Liver (tissue), 9 donors: ENCODE data around the gene CACNA1I. TPM values are rescaled to one million over a fixed set of nuclear protein-coding genes. Genes with fewer than 3 reads are reported as not detected.
A peak's percentile ranks its signal among the peaks of the same experiment; 100 is the strongest.

ENCODE experiments used
- DNase-seq: peaks from one replicate; pipeline ENCODE4 v3.0.0-alpha.2; 2017; ENCODE audit warnings: low spot score
- H3K27ac ChIP-seq, 2 donors: one replicate each; pipeline ENCODE4 v1.7.0; 2013; ENCODE audit warnings: inconsistent platforms in 2 of 2, low read length in 2 of 2, control low read depth in 1 of 2, low read depth in 1 of 2, mild to moderate bottlenecking in 1 of 2
- H3K27me3 ChIP-seq, 4 donors: one replicate each; pipeline versions ENCODE4 v1.6.1 to v1.7.0; 2013; ENCODE audit warnings: low read length in 3 of 4, inconsistent platforms in 1 of 4, mild to moderate bottlenecking in 1 of 4, moderate library complexity in 1 of 4; ENCODE audit not compliant: control insufficient read depth in 4 of 4, insufficient read depth in 4 of 4
- H3K36me3 ChIP-seq, 4 donors: one replicate each; pipeline versions ENCODE4 v1.6.1 to v1.7.0; 2013; ENCODE audit warnings: low read length in 3 of 4, mild to moderate bottlenecking in 3 of 4, low read depth in 1 of 4, moderate library complexity in 1 of 4; ENCODE audit not compliant: control insufficient read depth in 4 of 4, insufficient read depth in 3 of 4
- H3K4me1 ChIP-seq, 4 donors: one replicate each; pipeline versions ENCODE4 v1.6.1 to v1.7.0; 2013; ENCODE audit warnings: low read length in 3 of 4, mild to moderate bottlenecking in 3 of 4, moderate library complexity in 1 of 4; ENCODE audit not compliant: control insufficient read depth in 4 of 4, insufficient read depth in 4 of 4
- H3K4me3 ChIP-seq, 3 donors: one replicate each; pipeline versions ENCODE4 v1.6.1 to v1.7.0; 2013; ENCODE audit warnings: low read length in 3 of 3, control low read depth in 1 of 3, low read depth in 1 of 3, mild to moderate bottlenecking in 1 of 3
- H3K9ac ChIP-seq, 2 donors: one replicate each; pipeline ENCODE4 v1.7.0; 2013; ENCODE audit warnings: low read length in 2 of 2, mild to moderate bottlenecking in 2 of 2, moderate library complexity in 2 of 2, control low read depth in 1 of 2, low read depth in 1 of 2
- H3K9me3 ChIP-seq, 4 donors: one replicate each; pipeline versions ENCODE4 v1.6.1 to v1.7.0; 2013; ENCODE audit warnings: low read length in 3 of 4; ENCODE audit not compliant: control insufficient read depth in 4 of 4
- EGR1 ChIP-seq, 2 donors: IDR thresholded peaks; 2 replicates each; pipeline ENCODE4 v1.6.1; 2016 to 2018; ENCODE audit warnings: antibody characterized with exemption in 2 of 2, low read depth in 2 of 2
- FOXA1 ChIP-seq: IDR thresholded peaks from 2 replicates; pipeline ENCODE4 v1.6.1; 2016; ENCODE audit warnings: antibody characterized with exemption
- FOXA2 ChIP-seq: IDR thresholded peaks from 2 replicates; pipeline ENCODE4 v1.6.1; 2016; ENCODE audit warnings: antibody characterized with exemption
- GABPA ChIP-seq, 2 donors: IDR thresholded peaks in 1 of 2; conservative IDR thresholded peaks in 1 of 2; 2 replicates each; pipeline ENCODE4 v1.6.1; 2016; ENCODE audit warnings: antibody characterized with exemption in 2 of 2, mild to moderate bottlenecking in 1 of 2, moderate library complexity in 1 of 2
- HNF4A ChIP-seq, 2 donors: conservative IDR thresholded peaks; 2 replicates each; pipeline ENCODE4 v1.6.1; 2016; ENCODE audit warnings: antibody characterized with exemption in 2 of 2, mild to moderate bottlenecking in 2 of 2
- HNF4G ChIP-seq: IDR thresholded peaks from 2 replicates; pipeline ENCODE4 v1.6.1; 2016; ENCODE audit warnings: antibody characterized with exemption
- JUND ChIP-seq, 2 donors: IDR thresholded peaks; 2 replicates each; pipeline ENCODE4 v1.6.1; 2016; ENCODE audit warnings: antibody characterized with exemption in 2 of 2
- NR2F2 ChIP-seq: IDR thresholded peaks from 2 replicates; pipeline ENCODE4 v1.6.1; 2016; ENCODE audit warnings: antibody characterized with exemption
- RAD21 ChIP-seq, 2 donors: IDR thresholded peaks; 2 replicates each; pipeline ENCODE4 v1.6.1; 2016; ENCODE audit warnings: antibody characterized with exemption in 2 of 2, mild to moderate bottlenecking in 2 of 2
- RXRA ChIP-seq, 2 donors: IDR thresholded peaks; 2 replicates each; pipeline ENCODE4 v1.6.1; 2017 to 2018; ENCODE audit warnings: antibody characterized with exemption in 2 of 2, mild to moderate bottlenecking in 1 of 2
- SP1 ChIP-seq: IDR thresholded peaks from 2 replicates; pipeline ENCODE4 v1.6.1; 2018; ENCODE audit warnings: antibody characterized with exemption, mild to moderate bottlenecking
- TAF1 ChIP-seq: conservative IDR thresholded peaks from 2 replicates; pipeline ENCODE4 v1.6.1; 2016; ENCODE audit warnings: antibody characterized with exemption, mild to moderate bottlenecking
- YY1 ChIP-seq: IDR thresholded peaks from 2 replicates; pipeline ENCODE4 v1.6.1; 2016; ENCODE audit warnings: antibody characterized with exemption, mild to moderate bottlenecking
- WGBS: extraction: QIAGEN DNeasy Blood & Tissue Kit; methylation state at CpG from one replicate; pipeline ENCODE4 v1.1.7; 2013; 5-methylcytosine and 5-hydroxymethylcytosine counted together
- polyA plus RNA-seq, 2 donors: library from polyadenylated mRNA; stranded (reverse) in 1 of 2; unstranded in 1 of 2; fragments of 200-250 nt in 1 of 2; fragments of >200 nt in 1 of 2; fragmentation: Nextera tagmentation in 1 of 2; extraction: Ambion mirVana in 1 of 2; gene quantifications; one replicate each; pipeline versions ENCODE4 v1.2.1 to v1.2.3, GENCODE V29; 2013 to 2015
- total RNA-seq, 2 donors: library from RNA; depleted of rRNA; stranded (reverse); fragments of >200 nt; gene quantifications; one replicate each; pipeline ENCODE4 v1.2.3, GENCODE V29; 2014
- TF ChIP-seq, protein P1 (sequence below): IDR thresholded peaks from 2 replicates; pipeline ENCODE4 v1.6.1; 2016; ENCODE audit warnings: antibody characterized with exemption, mild to moderate bottlenecking
- TF ChIP-seq, protein P2 (sequence below): fragments of 150-350 bp; IDR thresholded peaks from 2 replicates; pipeline ENCODE4 v1.5.1; 2017; ENCODE audit warnings: improper control_type of control experiment, low read depth, low read length; ENCODE audit not compliant: missing input control
- TF ChIP-seq, protein P3 (sequence below): IDR thresholded peaks from 2 replicates; pipeline ENCODE4 v1.6.1; 2016; ENCODE audit warnings: antibody characterized with exemption
- TF ChIP-seq, protein P4 (sequence below): IDR thresholded peaks from 2 replicates; pipeline ENCODE4 v1.6.1; 2016; ENCODE audit warnings: antibody characterized with exemption
- TF ChIP-seq, protein P5 (sequence below): IDR thresholded peaks from 2 replicates; pipeline ENCODE4 v1.6.1; 2016; ENCODE audit warnings: antibody characterized with exemption
- donor health status: healthy.
- donor health status: healthy.
- donor health status: healthy.
- donor health status: healthy.
- donor health status: healthy.

The CACNA1I gene
- total and polyA plus RNA-seq, 4 donors: under 0.01 to 0.14 (median 0.01) TPM; not detected in 1

DNA sequence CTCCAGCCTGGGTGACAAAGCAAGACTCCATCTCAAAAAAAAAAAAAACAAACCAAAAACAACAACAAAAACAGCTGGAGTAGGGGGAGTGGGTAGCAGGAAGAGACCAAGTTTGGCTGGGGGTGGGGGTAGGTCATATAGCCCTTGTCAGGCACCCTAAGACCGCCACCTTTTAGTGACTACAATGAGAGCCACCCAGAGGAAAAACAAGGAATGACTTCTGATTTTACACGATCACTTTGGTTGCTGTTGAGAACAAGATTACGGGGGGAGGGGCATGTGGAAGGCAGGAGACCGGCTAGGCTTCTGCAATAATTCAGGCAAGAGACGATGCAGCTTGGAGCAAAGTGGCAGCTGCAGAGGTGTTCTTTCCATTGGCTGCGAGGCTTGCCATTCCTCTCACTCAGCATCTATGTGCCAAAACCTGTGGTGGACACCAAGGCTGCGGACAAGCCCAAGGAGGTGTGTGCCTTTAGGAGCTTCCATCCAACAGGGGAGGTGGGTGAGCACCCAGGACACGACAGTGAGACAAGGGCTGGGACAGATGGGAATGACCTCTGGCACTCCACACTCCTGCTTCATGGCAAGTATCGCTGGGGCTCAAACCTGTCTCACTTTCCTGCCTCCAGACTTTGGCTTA lies 39.7 kb upstream of the CACNA1I start:
- no peak overlapping the region for H3K27ac ChIP-seq

DNA sequence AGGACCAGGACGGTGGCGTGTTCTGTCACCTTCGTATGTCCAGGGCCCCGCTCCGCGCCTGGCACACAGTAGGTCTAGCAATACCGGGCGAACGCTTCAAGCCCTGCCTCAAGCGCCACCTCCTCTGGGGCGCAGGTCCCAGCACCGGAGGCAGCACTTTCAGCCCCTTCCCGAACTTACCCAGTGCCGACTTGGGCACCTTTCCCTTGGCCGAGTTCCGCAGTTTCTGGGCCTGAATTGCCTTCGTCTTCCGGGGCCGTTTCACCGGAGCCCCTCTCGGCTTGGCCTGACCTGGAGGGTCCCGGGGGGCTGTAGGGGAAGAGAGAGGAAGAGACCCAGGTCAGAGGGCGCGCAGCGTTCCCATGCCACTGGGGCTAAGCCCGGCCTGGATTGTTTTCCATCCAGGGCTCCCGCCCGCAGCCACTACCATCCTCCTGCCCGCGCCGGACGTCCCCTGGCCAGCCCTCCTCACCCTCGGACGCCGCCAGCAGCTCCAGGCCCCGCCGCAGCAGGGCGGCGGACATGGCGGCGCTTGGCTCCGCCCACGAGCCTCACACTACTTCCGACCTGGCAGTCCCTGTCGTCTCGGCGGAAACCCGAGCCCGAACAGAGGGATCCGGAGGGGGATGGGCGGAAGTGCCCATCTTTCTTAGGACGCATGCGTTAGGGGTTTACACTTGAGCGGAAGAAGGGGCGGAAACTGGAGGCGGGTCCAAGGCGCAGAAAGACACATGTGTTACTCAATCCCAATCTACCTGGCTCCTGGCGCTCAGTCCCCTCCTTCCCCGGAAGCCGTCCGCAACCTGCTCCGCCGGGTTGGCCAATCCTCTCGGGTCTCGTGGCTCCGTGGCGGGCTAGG lies 38.1 kb upstream of the CACNA1I start, which contains the start of gene RPS19BP1:
Gene RPS19BP1 (minus strand): TSS at position 534 of the 859 bp plus-strand sequence. CDS start 10 bp downstream, at position 524.
- under 1% methylated on average over 67 of the region's 67 CpGs for WGBS
- Histone ChIP-seq H3K9ac (peak within 1 kb of the TSS; percentile 79 to 85), H3K36me3 (peaks cover 0 to 6% (median 4%) of the 10 kb centered on the region in 4 donors), H3K27ac (peak within 1 kb of the TSS; percentile 83), H3K9me3 (no peaks in the 10 kb centered on the region), H3K4me1 (peaks cover 21 to 55% (median 47%) of the 10 kb centered on the region in 4 donors), H3K4me3 (peak within 1 kb of the TSS; percentile 74 to 83 (median 82)), H3K27me3 (no peaks in the 10 kb centered on the region)
- DNase-seq: peak; percentile 98
- TF ChIP-seq HNF4A (conservative IDR thresholded peaks at IDR 0.05) (peak; percentile 59 to 83), GABPA (IDR thresholded peaks at IDR 0.05 in 1 of 2, conservative IDR thresholded peaks at IDR 0.05 in 1 of 2) (peak; percentile 88 to 98), RXRA (IDR thresholded peaks at IDR 0.05) (peak; percentile 60 to 74), EGR1 (IDR thresholded peaks at IDR 0.05; ENCODE audit: low read depth in 2 of 2) (peak; percentile 95), RAD21 (IDR thresholded peaks at IDR 0.05) (peak; percentile 30 to 48), HNF4G (peak; percentile 25), FOXA1 (no peak), SP1 (peak; percentile 87), FOXA2 (peak; percentile 57), YY1 (peak; percentile 97), NR2F2 (peak; percentile 14), JUND (IDR thresholded peaks at IDR 0.05) (peak; percentile 68 to 84), TAF1 (no peak)
- TF ChIP-seq, protein P1, sequence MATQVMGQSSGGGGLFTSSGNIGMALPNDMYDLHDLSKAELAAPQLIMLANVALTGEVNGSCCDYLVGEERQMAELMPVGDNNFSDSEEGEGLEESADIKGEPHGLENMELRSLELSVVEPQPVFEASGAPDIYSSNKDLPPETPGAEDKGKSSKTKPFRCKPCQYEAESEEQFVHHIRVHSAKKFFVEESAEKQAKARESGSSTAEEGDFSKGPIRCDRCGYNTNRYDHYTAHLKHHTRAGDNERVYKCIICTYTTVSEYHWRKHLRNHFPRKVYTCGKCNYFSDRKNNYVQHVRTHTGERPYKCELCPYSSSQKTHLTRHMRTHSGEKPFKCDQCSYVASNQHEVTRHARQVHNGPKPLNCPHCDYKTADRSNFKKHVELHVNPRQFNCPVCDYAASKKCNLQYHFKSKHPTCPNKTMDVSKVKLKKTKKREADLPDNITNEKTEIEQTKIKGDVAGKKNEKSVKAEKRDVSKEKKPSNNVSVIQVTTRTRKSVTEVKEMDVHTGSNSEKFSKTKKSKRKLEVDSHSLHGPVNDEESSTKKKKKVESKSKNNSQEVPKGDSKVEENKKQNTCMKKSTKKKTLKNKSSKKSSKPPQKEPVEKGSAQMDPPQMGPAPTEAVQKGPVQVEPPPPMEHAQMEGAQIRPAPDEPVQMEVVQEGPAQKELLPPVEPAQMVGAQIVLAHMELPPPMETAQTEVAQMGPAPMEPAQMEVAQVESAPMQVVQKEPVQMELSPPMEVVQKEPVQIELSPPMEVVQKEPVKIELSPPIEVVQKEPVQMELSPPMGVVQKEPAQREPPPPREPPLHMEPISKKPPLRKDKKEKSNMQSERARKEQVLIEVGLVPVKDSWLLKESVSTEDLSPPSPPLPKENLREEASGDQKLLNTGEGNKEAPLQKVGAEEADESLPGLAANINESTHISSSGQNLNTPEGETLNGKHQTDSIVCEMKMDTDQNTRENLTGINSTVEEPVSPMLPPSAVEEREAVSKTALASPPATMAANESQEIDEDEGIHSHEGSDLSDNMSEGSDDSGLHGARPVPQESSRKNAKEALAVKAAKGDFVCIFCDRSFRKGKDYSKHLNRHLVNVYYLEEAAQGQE: peak; percentile 91
- TF ChIP-seq, protein P2, sequence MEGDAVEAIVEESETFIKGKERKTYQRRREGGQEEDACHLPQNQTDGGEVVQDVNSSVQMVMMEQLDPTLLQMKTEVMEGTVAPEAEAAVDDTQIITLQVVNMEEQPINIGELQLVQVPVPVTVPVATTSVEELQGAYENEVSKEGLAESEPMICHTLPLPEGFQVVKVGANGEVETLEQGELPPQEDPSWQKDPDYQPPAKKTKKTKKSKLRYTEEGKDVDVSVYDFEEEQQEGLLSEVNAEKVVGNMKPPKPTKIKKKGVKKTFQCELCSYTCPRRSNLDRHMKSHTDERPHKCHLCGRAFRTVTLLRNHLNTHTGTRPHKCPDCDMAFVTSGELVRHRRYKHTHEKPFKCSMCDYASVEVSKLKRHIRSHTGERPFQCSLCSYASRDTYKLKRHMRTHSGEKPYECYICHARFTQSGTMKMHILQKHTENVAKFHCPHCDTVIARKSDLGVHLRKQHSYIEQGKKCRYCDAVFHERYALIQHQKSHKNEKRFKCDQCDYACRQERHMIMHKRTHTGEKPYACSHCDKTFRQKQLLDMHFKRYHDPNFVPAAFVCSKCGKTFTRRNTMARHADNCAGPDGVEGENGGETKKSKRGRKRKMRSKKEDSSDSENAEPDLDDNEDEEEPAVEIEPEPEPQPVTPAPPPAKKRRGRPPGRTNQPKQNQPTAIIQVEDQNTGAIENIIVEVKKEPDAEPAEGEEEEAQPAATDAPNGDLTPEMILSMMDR: no peak
- TF ChIP-seq, protein P3, sequence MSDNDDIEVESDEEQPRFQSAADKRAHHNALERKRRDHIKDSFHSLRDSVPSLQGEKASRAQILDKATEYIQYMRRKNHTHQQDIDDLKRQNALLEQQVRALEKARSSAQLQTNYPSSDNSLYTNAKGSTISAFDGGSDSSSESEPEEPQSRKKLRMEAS: peak; percentile 99
- TF ChIP-seq, protein P4, sequence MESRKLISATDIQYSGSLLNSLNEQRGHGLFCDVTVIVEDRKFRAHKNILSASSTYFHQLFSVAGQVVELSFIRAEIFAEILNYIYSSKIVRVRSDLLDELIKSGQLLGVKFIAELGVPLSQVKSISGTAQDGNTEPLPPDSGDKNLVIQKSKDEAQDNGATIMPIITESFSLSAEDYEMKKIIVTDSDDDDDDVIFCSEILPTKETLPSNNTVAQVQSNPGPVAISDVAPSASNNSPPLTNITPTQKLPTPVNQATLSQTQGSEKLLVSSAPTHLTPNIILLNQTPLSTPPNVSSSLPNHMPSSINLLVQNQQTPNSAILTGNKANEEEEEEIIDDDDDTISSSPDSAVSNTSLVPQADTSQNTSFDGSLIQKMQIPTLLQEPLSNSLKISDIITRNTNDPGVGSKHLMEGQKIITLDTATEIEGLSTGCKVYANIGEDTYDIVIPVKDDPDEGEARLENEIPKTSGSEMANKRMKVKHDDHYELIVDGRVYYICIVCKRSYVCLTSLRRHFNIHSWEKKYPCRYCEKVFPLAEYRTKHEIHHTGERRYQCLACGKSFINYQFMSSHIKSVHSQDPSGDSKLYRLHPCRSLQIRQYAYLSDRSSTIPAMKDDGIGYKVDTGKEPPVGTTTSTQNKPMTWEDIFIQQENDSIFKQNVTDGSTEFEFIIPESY: no peak
- TF ChIP-seq, protein P5, sequence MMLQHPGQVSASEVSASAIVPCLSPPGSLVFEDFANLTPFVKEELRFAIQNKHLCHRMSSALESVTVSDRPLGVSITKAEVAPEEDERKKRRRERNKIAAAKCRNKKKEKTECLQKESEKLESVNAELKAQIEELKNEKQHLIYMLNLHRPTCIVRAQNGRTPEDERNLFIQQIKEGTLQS: peak; percentile 39

More for the DNA sequence above, 39.7 kb upstream of the CACNA1I start:
- Histone ChIP-seq H3K9ac (peak overlapping the region in 1 of 2 donors; percentile 79), H3K4me3 (no peak overlapping the region), H3K9me3 (no peaks in the 10 kb centered on the region), H3K4me1 (peaks cover 21 to 62% (median 51%) of the 10 kb centered on the region in 4 donors), H3K27me3 (no peaks in the 10 kb centered on the region), H3K36me3 (peaks cover 0 to 6% (median 4%) of the 10 kb centered on the region in 4 donors)
- 37% methylated on average over 9 of the region's 9 CpGs for WGBS
- TF ChIP-seq RAD21 (IDR thresholded peaks at IDR 0.05) (peak in 1 of 2 donors; percentile 29), HNF4G (no peak)
- TF ChIP-seq, protein P2: peak; percentile 22
- peak; percentile 46 for DNase-seq
